ENCODE data around the gene PUDP. TPM values are rescaled to one million over a fixed set of nuclear protein-coding genes. Genes with fewer than 3 reads are reported as not detected.

The PUDP gene
- total RNA-seq, 2 experiments from 2014 or later: 22.0 to 24.4 TPM

DNA sequence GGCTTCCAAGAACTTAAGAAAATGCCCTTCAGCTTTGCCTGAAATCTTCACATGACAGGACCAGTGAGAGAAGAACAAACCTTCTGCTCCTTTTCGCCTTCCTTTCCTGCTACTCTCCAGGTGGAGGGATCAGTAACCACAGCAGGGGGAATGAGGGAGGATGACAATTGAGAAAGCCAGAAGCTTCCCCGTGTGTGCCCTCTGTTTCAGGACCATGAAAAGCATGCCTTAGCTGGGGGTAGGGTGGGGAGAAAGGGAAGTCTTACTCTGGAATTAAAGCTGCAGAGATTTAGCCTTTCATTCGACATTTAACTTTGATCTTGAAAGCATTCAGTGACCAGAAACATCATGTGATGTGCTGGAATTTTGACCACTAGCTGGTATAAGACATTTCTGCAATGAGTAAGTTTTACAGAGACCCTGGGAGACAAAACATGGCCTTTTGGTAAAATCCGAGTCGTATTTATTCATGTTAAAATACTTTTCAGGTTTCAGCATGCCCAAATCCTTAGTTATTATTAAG lies 10.6 kb upstream of the PUDP start:
- Mint-ChIP-seq H3K27me3 (no peaks in the 10 kb centered on the region), H3K27ac (no peak overlapping the region), H3K36me3 (no peaks in the 10 kb centered on the region), H3K9me3 (no peaks in the 10 kb centered on the region), H3K4me3 (no peak overlapping the region), H3K4me1 (no peaks in the 10 kb centered on the region)
- DNase-seq: no peak

- no peaks in the 10 kb centered on the region for H3K4me1 Mint-ChIP-seq
- no peak for DNase-seq
- H3K27me3 Mint-ChIP-seq: no peaks in the 10 kb centered on the region
- no peaks in the 10 kb centered on the region for H3K9me3 Mint-ChIP-seq
- no peak overlapping the region for H3K4me3 Mint-ChIP-seq
- H3K36me3 Mint-ChIP-seq: no peaks in the 10 kb centered on the region
- H3K27ac Mint-ChIP-seq: no peak overlapping the region
Observed at GRCh38 chrX:7156879-7157278, 8.9 kb upstream of the PUDP start.

DNA sequence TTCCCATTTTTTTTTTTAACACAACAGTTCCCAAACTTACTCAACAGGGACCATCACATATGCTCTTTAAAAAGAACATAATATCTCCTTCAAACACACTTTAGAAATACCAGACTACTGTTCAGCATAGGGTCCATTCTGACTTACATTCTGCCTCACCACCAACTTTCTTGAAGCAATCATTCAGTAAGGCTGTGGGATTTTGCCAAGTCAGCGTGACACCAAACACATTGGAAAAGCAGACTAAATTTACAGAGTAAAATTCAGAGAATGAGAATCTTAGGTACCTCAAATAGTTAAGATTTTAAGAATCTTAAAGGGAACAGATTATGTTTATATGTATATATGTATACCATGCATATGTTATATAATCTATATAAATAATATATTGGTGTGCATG lies 7.2 kb upstream of the PUDP start:
- no peak for DNase-seq
- Mint-ChIP-seq H3K4me3 (no peak overlapping the region), H3K4me1 (no peaks in the 10 kb centered on the region), H3K36me3 (no peaks in the 10 kb centered on the region), H3K27ac (no peak overlapping the region), H3K9me3 (no peaks in the 10 kb centered on the region), H3K27me3 (no peaks in the 10 kb centered on the region)

- Mint-ChIP-seq H3K36me3 (no peaks in the 10 kb centered on the region), H3K27me3 (no peaks in the 10 kb centered on the region), H3K4me1 (no peaks in the 10 kb centered on the region), H3K27ac (no peak overlapping the region), H3K4me3 (no peak overlapping the region), H3K9me3 (no peaks in the 10 kb centered on the region)
- DNase-seq: no peak
Observed at GRCh38 chrX:7154041-7154597, 6.2 kb upstream of the PUDP start.

DNA sequence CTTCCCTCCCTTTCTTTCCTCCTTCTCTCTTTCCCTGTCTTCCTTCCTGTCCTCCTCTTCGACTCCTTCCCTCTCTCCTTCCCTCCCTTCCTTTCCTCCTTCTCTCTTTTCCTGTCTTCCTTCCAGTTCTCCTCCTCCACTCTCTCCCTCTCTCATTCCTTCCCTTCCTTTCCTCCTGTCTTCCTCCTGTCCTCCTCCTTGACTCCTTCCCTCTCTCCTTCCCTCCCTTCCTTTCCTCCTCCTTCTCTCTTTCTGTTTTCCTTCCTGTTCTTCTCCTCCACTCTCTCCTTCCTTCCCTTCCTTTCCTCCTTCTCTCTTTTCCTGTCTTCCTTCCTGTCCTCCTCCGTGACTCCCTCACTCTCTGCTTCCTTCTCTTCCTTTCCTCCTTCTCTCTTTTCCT lies 5.3 kb upstream of the PUDP start:
- Mint-ChIP-seq H3K27ac (no peak overlapping the region), H3K36me3 (no peaks in the 10 kb centered on the region), H3K4me1 (peaks cover 4% of the 10 kb centered on the region), H3K27me3 (no peaks in the 10 kb centered on the region), H3K4me3 (no peak overlapping the region), H3K9me3 (no peaks in the 10 kb centered on the region)
- no peak for DNase-seq

- no peaks in the 10 kb centered on the region for H3K27me3 Mint-ChIP-seq
- DNase-seq: no peak
- H3K4me3 Mint-ChIP-seq: no peak overlapping the region
- peaks cover 2% of the 10 kb centered on the region for H3K36me3 Mint-ChIP-seq
- no peaks in the 10 kb centered on the region for H3K9me3 Mint-ChIP-seq
- H3K4me1 Mint-ChIP-seq: peaks cover 13% of the 10 kb centered on the region
- H3K27ac Mint-ChIP-seq: no peak overlapping the region
Observed at GRCh38 chrX:7149411-7149810, 1.5 kb upstream of the PUDP start.

DNA sequence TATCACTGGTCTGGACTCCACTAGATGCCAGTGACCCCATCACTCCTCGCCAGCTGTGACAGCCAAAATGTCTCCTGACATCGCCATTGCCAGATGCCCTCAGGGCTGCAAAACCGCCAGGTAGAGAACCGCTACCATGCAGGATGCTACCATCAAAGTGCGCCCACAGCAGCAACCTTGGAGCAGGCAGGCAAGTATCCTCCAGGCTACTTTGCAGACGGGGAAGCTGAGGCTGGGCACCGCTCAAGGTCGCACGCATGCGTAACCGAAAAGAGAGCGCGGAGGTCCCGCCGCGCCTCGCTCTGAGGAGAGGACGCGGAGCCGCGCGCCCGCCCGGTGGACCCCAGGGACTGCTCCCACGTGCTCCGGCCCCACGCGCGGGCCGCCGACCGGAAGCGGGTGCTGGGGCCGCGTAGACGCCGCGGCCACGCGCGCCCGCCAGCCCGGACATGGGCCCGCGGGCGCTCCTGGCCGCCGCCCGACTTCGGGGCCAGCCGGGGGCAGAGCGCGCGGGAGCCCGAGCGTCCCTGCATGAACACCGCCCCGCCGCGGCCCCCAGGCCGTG lies 458 bp downstream of the PUDP start, which contains the start of gene STS:
Gene STS (plus strand): TSS at position 300 of the 565 bp plus-strand sequence. CDS start 105,488 bp downstream, outside the sequence.
- Mint-ChIP-seq H3K27me3 (no peaks in the 10 kb centered on the region), H3K27ac (peak within 1 kb of the TSS; percentile 85), H3K36me3 (peaks cover 2% of the 10 kb centered on the region), H3K9me3 (no peaks in the 10 kb centered on the region), H3K4me1 (peaks cover 17% of the 10 kb centered on the region), H3K4me3 (peak within 1 kb of the TSS; percentile 80)
- no peak for DNase-seq

DNA sequence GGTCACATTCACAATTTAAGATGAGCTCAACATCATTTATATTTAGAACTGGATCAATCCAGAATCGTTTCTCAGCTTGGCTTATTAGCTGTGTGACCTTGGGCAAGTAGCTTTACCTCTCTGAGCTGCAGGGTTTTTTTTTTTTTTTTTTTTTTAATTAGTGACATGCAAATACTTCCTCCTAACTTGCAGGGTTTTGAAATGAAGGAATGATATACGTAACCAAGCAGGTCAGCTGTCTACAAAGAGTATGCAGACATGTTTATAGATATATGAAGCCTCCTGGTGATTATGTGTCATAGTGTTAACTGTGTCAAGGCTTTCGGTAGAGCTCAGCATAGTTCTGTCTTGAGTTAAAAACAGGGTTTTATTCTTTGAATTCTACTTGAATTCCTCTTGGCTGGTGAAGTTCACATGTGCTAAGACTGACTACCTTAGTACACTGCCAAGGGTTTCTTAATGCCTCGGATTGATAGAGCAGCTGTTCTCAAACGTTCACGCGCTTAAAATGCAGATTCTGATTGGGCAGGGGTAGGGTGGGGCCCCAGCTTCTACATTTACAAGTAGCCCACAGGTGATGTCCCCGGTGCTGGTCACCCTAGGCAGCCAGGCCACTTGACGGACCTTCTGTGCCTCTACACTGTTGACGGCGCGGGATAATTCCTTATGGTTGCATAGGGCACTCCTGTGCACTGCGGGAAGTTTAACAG lies 1.1 kb downstream of the PUDP start:
- H3K27ac Mint-ChIP-seq: peak overlapping the region; percentile 85
- H3K4me3 Mint-ChIP-seq: peak overlapping the region; percentile 80
- H3K36me3 Mint-ChIP-seq: peaks cover 6% of the 10 kb centered on the region
- H3K27me3 Mint-ChIP-seq: no peaks in the 10 kb centered on the region
- H3K9me3 Mint-ChIP-seq: no peaks in the 10 kb centered on the region
- no peak for DNase-seq
- H3K4me1 Mint-ChIP-seq: peaks cover 17% of the 10 kb centered on the region

DNA sequence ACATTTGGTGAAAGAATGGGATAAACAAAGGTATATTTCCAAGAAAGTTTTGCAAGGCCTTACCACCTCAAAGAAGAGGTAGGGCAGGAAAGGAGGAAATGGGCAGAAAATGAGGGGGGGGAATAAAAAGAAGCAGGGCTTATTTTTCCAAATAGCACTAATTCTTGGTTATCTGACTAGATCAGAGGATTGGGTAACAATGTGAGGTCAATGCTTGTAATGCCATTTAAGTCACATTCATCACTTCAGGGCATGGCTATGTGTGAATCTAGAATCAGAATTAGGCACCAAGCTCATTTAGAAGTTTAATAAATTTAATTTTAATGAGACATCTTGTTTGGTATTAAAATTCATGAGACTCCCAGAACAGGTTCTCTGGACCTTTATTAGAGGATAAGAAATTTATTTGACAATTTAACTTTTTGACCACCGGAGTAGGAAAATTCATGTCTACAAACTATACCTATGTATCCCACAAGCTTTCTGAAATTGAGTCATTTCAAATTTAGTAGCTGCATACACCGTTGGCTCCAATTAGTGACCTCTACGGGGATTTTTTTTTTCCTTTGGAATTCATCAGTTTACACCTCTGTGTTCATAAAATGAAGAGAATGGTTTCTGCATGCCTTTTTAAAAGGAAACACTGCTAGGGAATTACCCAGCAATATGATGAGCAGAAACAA lies 1.8 kb downstream of the PUDP start:
- H3K27ac Mint-ChIP-seq: no peak overlapping the region
- no peaks in the 10 kb centered on the region for H3K27me3 Mint-ChIP-seq
- H3K4me3 Mint-ChIP-seq: no peak overlapping the region
- peaks cover 18% of the 10 kb centered on the region for H3K4me1 Mint-ChIP-seq
- DNase-seq: no peak
- no peaks in the 10 kb centered on the region for H3K9me3 Mint-ChIP-seq
- H3K36me3 Mint-ChIP-seq: peaks cover 10% of the 10 kb centered on the region

DNA sequence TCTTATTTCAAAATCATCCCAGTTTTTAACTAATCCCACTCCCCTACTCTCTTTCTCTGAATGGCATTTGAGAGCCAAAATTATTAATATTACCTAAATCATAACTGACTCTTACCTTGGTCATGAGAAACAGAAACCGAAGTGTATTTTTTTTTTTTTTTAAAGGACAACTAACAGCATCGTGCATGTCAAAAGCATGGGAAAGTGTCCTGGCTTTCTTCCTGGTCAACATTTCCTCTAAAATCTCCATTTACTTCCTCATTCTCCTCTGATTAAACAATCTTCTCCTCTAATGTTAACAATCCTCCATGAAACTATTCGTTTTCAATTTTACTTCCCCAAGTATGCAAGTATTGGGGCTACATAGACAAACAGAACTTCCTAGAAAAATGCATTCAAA lies 2.5 kb downstream of the PUDP start:
- H3K36me3 Mint-ChIP-seq: peaks cover 10% of the 10 kb centered on the region
- H3K4me3 Mint-ChIP-seq: no peak overlapping the region
- H3K27ac Mint-ChIP-seq: no peak overlapping the region
- peaks cover 19% of the 10 kb centered on the region for H3K4me1 Mint-ChIP-seq
- DNase-seq: no peak
- no peaks in the 10 kb centered on the region for H3K27me3 Mint-ChIP-seq
- H3K9me3 Mint-ChIP-seq: no peaks in the 10 kb centered on the region

DNA sequence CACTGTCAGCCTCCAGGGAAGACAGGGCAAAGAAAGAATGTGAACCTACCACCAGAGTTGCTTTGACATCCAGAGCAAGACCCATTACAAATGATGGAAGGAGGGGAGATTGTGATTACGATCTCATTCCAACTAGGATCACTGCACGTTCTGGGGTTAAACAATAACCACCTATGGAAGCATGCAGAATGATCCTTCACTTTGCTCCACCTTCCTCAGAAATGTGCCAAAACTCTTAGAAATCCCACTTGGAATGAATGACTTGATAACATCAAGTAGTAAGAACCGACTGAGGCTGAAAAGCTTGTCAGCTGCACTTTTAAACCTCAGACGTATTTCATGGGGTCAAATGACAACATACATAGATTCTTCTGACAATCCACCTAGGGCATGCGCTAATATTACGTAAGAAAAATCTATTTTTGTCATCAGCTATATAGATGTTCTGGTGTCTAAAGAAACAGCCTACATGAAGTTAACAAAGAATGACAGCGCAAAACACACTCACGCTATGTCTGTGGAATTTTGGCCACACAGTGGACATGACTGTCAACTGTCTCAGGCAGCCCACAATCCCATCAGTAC lies 3.9 kb downstream of the PUDP start:
- Mint-ChIP-seq H3K9me3 (no peaks in the 10 kb centered on the region), H3K27me3 (no peaks in the 10 kb centered on the region), H3K27ac (no peak overlapping the region), H3K4me1 (peaks cover 19% of the 10 kb centered on the region), H3K4me3 (no peak overlapping the region), H3K36me3 (peaks cover 14% of the 10 kb centered on the region)
- no peak for DNase-seq

DNA sequence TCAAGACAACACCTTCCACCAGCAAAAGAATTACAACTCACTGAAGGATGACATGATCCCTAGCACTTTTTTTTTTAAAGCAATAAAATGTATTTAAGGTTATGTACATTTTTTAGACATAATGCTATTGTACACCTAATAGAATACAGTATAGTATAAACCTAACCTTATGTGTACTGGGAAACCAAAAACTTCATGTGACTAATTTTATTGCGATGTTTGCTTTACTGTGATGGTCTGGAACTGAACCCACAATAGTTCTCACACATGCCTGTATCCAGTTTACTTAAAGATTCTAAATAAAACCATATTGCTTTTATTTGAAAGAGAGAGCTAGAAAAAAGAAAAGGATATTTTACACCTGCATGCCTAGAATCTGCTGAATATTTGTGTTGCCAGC lies 4.9 kb downstream of the PUDP start:
- DNase-seq: no peak
- H3K27me3 Mint-ChIP-seq: no peaks in the 10 kb centered on the region
- peaks cover 18% of the 10 kb centered on the region for H3K4me1 Mint-ChIP-seq
- H3K9me3 Mint-ChIP-seq: no peaks in the 10 kb centered on the region
- no peak overlapping the region for H3K4me3 Mint-ChIP-seq
- no peak overlapping the region for H3K27ac Mint-ChIP-seq
- H3K36me3 Mint-ChIP-seq: peaks cover 17% of the 10 kb centered on the region

GRCh38 chrX:7139202-7140081 lies 8.5 kb downstream of the PUDP start:
- Mint-ChIP-seq H3K27ac (no peak overlapping the region), H3K9me3 (no peaks in the 10 kb centered on the region), H3K4me3 (no peak overlapping the region), H3K27me3 (no peaks in the 10 kb centered on the region), H3K36me3 (peaks cover 18% of the 10 kb centered on the region), H3K4me1 (peaks cover 17% of the 10 kb centered on the region)
- no peak for DNase-seq

DNA sequence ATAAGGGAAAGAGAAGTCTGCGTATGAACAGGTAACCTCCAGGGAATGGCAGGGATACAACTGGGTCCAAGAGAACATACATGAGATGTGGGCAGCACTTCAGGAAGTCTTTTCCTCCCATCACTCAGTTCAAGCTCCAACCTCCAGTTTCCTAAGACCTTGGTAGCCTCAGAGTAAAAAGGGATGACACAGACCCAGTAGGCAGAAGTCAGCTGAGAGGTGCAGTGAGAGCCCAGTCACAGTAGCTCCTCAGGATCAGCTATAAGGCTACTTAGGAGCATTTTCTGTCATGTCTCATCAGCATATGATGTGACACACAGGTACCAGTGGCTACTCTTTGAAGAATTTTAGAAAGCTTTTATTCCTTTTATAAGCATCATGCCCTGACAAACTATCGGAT lies 13.0 kb downstream of the PUDP start:
- H3K27ac Mint-ChIP-seq: no peak overlapping the region
- no peak for DNase-seq
- H3K4me3 Mint-ChIP-seq: no peak overlapping the region
- H3K36me3 Mint-ChIP-seq: peaks cover 10% of the 10 kb centered on the region
- H3K4me1 Mint-ChIP-seq: peaks cover 23% of the 10 kb centered on the region
- no peaks in the 10 kb centered on the region for H3K27me3 Mint-ChIP-seq
- H3K9me3 Mint-ChIP-seq: no peaks in the 10 kb centered on the region
